Activated T-cell treated with anti-CD3 and anti-CD28 coated beads, Interleukin-2, amount 50 U/mL, for 1 hour (primary cell): ENCODE results near the gene LIG1.
"Not testable (repeated sequence)": the region's sequence is repeated elsewhere in the genome, so short reads cannot be mapped to it uniquely, and the experiment has no call there.

Experiments used
- DNase-seq: peaks from one replicate; pipeline ENCODE4 v3.0.0-alpha.2; 2020

The LIG1 gene

GRCh38 chr19:48120505-48120904 lies 49.6 kb downstream of the LIG1 start:
- no peak for DNase-seq

- no peak for DNase-seq
Measured at GRCh38 chr19:48118131-48118517, 52.0 kb downstream of the LIG1 start.

- DNase-seq: no peak
Measured at GRCh38 chr19:48117515-48118130, 52.5 kb downstream of the LIG1 start.

GRCh38 chr19:48113190-48113917 lies 56.8 kb downstream of the LIG1 start:
- DNase-seq: no peak

- no peak for DNase-seq
Measured at GRCh38 chr19:48111280-48111679, 58.9 kb downstream of the LIG1 start.

- peak; percentile 82 for DNase-seq
Measured at GRCh38 chr19:48110350-48110966, 59.7 kb downstream of the LIG1 start, which contains the start of gene PLA2G4C. TSS of gene PLA2G4C (minus strand) at chr19:48110817. CDS start at chr19:48106529, 4,288 bp downstream.

- no peak for DNase-seq
Measured at GRCh38 chr19:48108997-48109782, 61.0 kb downstream of the LIG1 start.

GRCh38 chr19:48103922-48104321 lies 66.2 kb downstream of the LIG1 start:
- DNase-seq: no peak

- no peak for DNase-seq
Measured at GRCh38 chr19:48102870-48103751, 67.0 kb downstream of the LIG1 start.

GRCh38 chr19:48095612-48096175 lies 74.5 kb downstream of the LIG1 start:
- DNase-seq: no peak

- no peak for DNase-seq
Measured at GRCh38 chr19:48094855-48095203, 75.3 kb downstream of the LIG1 start.

GRCh38 chr19:48094129-48094854 lies 75.9 kb downstream of the LIG1 start:
- no peak for DNase-seq

GRCh38 chr19:48091111-48091718 lies 78.9 kb downstream of the LIG1 start:
- DNase-seq: not testable (repeated sequence)

GRCh38 chr19:48090281-48090802 lies 79.8 kb downstream of the LIG1 start:
- no peak for DNase-seq

GRCh38 chr19:48088991-48089390 lies 81.2 kb downstream of the LIG1 start:
- not testable (repeated sequence) for DNase-seq

GRCh38 chr19:48085904-48086864 lies 84.0 kb downstream of the LIG1 start:
- DNase-seq: no peak

GRCh38 chr19:48085076-48085475 lies 85.1 kb downstream of the LIG1 start:
- DNase-seq: no peak

- no peak for DNase-seq
Measured at GRCh38 chr19:48081106-48081505, 89.0 kb downstream of the LIG1 start.

- DNase-seq: not testable (repeated sequence)
Measured at GRCh38 chr19:48070177-48070769, 99.9 kb downstream of the LIG1 start.
